Fibroblast of peridontal ligament (primary cell): Measurements from ENCODE around the gene SLC22A23.

Experiments
- DNase-seq: peaks from one replicate; pipeline ENCODE4 v3.0.0-alpha.2; 2010; ENCODE audit errors: extremely low read depth

SLC22A23 gene

DNA sequence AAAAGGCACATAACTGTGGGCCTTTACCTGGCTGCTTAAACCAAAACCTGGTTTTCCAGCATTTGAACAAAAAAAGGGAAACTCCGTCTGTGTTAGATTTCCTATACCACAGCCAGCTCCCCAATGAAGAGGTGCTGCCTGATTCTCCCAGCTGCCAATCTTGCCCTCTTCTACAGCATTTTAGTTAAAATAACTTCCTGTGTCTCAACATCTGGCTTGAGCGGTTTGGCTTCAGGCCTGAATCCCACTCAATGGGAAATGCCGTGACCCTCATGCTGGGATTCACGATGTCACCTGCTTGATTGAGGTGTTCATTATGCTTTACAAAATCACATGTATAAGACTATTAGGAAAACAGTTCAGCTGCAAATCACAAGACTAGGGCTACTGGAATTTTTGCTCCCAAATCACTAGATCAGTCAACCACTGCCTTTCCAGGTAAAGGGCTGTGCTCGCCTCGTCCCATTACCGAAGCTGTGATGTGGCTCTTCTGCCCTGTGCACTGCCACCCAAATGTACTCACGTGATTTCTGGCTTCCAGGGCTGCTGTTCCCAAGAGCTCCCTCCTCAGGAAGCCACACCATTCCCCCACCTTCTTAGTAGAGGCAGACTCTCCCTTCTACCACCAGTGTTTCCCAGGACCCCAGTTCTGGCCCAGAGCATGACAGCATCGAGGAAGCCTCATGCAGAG is 103.5 kb downstream of the SLC22A23 start:
- DNase-seq = no peak

DNA sequence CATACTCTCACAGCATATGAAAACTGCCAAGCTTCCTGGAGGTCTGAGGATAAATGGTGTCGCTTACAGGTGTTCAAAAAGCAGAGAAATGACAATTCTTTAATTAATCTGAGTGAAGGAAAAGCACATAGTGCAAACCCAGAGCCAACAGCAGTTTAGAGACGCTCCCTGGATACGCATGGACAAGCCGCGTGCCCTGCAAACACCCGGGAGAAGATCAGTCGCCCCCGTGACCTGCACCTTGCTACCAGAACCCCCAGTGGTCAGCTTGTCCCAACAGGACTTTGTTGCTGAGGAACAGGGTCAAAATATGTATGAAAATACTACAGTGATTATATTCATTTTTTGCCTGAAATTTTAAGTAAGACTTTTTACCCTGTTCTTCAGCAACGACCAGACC is 104.2 kb downstream of the SLC22A23 start:
- DNase-seq = no peak

- no peak for DNase-seq
Measured at GRCh38 chr6:3351829-3352524, 104.9 kb downstream of the SLC22A23 start.

DNA sequence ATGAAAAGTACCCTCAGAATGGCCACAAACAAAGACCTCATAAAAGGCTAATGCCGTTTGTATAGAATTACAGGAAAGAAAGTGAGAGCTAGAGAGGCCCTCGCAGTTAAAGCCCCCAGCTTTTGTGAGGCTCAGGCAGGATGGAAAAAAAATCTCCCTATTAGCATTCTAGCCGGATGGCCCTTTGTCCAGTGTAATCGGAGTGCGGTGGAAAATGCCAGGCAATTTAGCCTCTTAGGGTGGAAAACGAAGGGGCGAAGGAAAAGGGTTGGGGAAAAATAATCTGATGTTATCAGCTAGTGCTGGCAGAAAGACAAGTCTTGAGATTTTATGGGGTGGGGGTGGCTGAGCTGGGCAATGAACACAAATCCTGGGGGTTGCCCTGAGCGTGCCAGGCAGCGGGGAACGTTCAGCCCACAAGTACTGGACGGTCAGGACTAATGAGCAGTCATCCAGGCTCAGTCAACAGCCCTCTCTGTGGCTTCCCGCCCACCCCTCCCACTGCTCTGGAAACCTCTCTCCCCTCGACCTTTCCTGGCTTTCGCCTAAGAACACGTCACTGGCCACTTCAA is 105.7 kb downstream of the SLC22A23 start:
- DNase-seq = no peak

DNA sequence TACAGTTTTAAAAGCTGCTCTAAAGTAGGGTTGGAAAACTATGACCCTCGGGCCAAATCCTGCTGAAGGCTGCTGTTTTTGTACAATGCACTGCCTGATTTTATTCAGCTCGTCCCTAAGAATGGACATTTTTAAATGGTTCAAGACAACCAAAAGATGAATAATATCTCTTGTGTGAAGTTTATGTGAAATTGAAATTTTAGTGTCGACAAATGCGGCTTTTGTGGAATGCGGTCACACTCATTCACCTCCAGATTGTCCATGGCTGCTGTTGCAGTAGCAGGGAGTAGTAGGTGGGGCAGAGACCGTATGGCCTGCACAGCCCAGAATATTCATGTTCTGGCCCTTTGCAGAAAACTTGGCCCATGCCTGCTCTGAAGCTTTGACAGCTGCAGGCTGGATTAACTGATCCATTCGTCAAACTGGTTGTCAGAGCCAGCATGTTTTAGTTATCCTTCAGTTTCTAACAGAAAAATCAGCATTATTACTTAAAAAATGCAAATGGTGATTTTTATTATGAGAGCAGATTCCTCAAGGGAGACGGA is 106.5 kb downstream of the SLC22A23 start:
- DNase-seq = no peak

- no peak for DNase-seq
Measured at GRCh38 chr6:3349388-3350251, 107.2 kb downstream of the SLC22A23 start.

DNA sequence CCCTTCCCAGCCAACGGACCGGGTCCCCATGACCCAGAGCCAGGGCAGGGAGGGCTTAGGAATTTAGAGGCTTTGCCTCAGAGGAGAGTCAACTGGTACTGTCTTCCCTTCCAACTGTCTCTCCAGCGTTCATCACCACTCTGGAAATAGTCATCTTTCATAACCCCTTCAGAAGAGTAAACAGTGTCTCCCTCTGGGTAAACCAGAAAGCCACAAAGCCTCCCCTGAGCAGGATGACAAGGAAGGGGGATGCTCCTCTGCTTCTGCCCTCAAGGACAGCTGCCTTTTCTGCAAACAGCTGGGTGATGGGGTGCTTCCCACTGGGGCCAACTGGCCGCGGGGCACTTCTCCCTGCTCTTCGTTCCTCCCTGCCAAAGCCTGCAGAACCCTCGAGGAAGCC is 108.0 kb downstream of the SLC22A23 start:
- DNase-seq = no peak

DNA sequence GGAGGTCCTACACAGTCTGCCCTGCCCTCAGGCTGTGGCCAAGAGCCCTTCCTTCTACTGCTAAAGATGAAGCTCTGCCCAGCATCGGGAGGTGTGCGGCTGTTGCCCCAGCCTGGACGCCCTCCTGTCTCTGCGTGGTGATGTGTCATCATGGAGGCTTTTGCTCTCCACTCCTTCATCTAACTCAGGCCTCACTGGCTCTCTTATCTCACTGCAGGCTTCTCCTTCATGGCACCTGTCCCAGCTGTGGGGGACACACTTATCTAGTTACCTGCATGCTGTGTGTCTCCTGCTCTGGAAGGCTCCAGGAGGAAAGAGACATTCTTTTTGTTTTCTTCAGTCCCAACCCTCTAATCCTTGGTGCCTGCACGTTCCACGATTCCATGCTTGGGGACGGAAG is 109.0 kb downstream of the SLC22A23 start:
- DNase-seq = no peak

DNA sequence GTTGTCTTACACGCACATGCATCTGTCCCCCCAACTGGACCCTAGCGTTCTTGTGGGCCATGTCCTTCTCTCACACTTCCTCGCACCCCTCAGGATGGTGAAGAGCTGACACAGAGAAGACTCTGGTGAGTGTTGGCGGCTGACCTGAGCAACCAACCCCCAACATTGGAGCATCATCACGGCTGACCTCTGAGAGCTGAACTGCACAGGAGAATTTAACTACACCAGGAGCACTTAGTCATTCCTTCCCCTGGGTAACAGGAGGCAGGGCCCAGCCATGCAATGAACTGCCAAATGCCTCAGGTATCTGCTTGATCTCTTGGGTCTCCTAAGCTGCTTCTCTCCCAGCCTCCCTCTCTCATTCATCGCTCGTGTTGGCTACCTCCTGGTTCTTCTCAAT is 109.6 kb downstream of the SLC22A23 start:
- DNase-seq = no peak

GRCh38 chr6:3346476-3346875 is 110.4 kb downstream of the SLC22A23 start:
- no peak for DNase-seq

GRCh38 chr6:3345836-3346235 is 111.0 kb downstream of the SLC22A23 start:
- no peak for DNase-seq

- no peak for DNase-seq
Measured at GRCh38 chr6:3343089-3343883, 113.6 kb downstream of the SLC22A23 start.

- peak; percentile 93 for DNase-seq
Measured at GRCh38 chr6:3341467-3341866, 115.4 kb downstream of the SLC22A23 start.

- peak; percentile 74 for DNase-seq
Measured at GRCh38 chr6:3340894-3341293, 116.0 kb downstream of the SLC22A23 start.

DNA sequence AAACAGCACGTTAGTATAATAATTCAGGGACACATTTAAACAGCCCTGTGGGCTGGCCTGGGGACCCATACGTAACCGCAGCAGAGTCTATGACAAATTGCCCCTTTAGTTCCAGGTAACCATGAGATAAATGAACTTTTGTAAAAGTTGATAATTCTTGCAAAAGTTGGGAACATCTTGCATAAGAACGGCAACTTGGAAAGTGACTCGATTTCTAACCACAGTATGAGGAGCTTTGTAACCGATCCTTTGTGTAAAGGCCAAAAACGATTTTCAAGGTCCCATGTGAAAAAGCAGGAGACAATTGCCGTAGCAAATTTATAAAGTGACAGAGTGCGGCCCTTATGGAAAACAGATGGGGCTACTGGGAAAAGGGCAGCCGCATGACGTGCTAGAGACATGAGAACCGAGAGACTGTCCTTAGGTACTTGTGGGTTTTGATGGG is 116.5 kb downstream of the SLC22A23 start:
- peak; percentile 73 for DNase-seq

GRCh38 chr6:3339811-3340210 is 117.0 kb downstream of the SLC22A23 start:
- DNase-seq = no peak

DNA sequence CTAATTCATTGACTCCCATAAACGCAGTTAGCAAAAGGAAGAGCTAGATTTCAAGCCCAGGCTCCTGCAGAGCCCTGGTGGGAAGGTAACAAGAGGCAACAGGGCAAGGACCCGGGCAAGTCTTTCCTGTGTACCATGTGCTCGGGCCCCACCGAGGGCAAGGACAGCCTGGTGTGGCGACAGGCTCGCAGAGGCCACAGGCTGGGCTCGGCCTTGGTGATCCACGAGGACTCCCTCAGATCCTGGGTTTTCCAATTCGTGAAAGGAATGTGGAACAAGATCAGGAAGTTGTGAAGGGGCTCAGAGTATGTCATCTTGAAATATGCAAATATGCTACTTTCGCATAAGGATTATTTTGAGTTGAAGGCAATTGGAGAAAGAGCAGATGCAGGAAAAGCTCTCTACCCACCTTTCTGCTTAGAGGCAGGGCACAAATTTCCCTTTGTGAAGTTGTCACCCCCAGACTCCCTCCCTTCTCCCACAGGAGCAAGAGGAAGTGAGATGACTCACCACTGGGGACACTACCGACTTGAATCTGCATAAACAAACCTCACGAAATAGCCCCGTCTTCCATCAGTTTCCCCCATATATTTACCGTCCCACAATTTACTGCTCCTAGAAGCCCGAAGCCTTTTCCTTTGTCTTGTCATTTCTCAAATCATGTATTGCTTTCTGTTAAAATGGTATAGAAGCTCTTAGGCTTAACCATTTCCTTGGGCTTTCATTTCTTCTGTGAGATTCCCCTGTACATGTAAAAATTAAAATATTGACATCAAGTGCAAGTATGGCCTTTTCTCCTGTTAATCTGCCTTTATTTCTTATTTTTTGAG is 119.1 kb downstream of the SLC22A23 start:
- DNase-seq = no peak

DNA sequence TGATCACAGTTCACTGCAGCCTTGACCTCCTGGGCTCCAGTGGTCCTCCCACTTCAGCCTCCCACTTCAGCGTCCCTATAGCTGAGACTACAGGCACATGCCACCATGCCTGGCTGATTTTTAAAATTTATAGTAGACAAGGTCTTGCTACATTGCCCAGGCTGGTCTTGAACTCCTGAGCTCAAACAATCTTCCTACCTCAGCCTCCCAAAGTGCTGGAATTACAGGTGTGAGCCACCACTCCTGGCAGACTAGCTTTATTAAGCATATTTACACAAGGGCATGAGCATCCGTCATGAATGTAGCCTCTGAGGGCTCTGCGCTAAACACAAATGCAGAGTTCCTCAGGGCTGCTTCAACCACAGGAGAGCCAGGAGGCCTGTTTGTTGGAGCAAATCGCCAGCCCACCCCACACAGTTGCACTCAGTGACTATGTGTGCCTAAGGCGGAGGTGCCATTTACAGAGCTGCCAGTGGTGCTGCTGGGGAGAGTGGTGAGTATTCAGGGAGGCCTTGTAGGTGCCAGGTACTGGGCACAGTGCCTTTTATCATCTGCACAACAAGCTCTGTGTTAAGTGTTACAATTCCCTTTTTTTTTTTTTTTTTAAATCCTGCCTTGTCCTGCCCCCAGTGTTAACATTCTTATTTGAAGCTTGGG is 119.9 kb downstream of the SLC22A23 start:
- DNase-seq = no peak

GRCh38 chr6:3336066-3336786 is 120.6 kb downstream of the SLC22A23 start:
- DNase-seq = no peak
